GM15510 (cell line): ENCODE results near the gene IRAG1.

Source experiments
- POLR2A ChIP-seq: IDR thresholded peaks from 3 replicates; pipeline ENCODE4 v1.6.1; 2011; ENCODE audit warnings: borderline replicate concordance; ENCODE audit not compliant: insufficient read length; ENCODE audit errors: extremely low read depth

The IRAG1 gene

DNA sequence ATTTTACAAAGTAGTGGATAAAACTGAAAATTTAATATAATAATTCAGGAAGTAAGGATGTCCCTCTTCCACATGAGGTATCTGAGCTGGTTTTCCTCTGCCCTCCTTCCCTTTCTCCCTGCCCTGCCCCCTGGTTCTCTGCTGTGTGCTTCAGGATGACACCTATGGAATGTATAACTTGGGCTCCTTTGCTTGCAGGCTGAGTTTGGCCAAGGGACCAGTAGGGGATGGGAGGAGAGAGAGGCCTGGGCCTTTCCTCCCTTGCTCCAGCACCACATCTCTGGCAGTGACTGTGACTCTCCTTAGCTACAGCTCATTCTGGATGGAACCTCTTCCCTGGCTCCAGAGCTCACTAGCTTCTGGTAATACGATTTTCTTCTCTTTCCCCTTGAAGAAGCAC lies 10.1 kb downstream of the IRAG1 start:
- no peak for TF ChIP-seq POLR2A

- no peak for TF ChIP-seq POLR2A
These were observed 12.5 kb downstream of the IRAG1 start for GRCh38 chr11:10680956-10681487.

- no peak for TF ChIP-seq POLR2A
These were observed 13.9 kb downstream of the IRAG1 start for GRCh38 chr11:10679644-10680043.

- TF ChIP-seq POLR2A: no peak
These were observed 15.5 kb downstream of the IRAG1 start for GRCh38 chr11:10678101-10678500.

DNA sequence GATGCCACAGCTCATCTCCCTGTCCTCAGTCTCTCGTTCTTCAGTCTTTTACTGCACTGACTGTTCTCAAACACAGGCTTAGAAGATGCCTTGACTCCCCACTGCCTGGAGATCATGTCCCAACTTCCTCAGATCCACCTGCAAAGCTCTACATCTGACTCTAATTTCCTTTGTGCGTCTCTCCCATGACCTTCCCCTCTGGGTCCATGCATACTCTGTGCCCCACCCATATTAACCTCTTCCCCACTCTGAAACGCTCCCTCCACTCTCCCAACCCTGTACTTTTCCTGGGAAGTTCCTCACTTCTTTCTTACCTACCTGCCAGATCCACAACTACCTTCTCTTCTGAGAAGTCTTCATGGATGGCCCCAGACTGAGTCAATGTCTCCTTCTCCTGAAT lies 16.6 kb downstream of the IRAG1 start:
- no peak for TF ChIP-seq POLR2A

- no peak for TF ChIP-seq POLR2A
These were observed 18.6 kb downstream of the IRAG1 start for GRCh38 chr11:10674911-10675440.

DNA sequence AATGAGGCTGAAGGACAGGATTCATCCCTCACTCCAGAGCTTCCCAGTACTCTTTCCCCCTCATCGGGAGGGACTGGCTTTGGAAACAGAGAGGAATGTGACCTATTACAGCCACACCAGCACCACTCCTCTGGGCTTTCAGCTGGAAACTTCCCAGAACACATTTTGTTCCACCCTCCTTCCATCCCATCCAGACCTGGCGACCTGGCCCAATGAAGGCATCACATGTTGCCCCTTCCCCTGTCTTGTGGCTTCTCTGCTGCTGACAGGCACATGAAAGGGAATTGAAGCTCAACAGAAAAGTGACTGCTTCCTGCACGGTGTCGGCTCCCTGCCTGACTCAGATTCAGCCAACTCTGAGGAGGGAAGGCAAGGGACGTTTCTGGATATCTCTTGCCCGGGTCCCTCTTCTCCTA lies 19.1 kb downstream of the IRAG1 start:
- no peak for TF ChIP-seq POLR2A

- no peak for TF ChIP-seq POLR2A
These were observed 20.0 kb downstream of the IRAG1 start for GRCh38 chr11:10673501-10674062.

DNA sequence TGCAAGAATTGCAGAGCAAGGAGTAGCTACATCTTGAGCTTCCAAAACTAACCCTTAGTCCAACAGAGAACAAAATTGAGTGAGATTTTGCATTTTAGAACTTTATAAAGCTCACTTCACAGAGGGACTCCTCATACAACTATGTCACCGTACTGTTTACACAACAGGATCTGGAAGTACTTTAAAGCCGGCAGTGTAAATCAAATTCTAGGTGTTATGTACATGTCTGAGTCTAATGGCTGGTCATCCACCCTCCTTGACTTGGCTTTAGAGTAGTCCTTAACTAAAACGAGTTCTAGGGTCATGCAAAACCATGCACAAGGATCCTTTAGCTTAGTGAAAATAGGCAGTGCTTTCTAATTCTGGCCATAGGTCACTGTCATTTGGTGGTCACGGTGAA lies 23.5 kb downstream of the IRAG1 start:
- no peak for TF ChIP-seq POLR2A

- no peak for TF ChIP-seq POLR2A
These were observed 24.1 kb downstream of the IRAG1 start for GRCh38 chr11:10669258-10670033.

- no peak for TF ChIP-seq POLR2A
These were observed 26.1 kb downstream of the IRAG1 start for GRCh38 chr11:10667521-10667885.

GRCh38 chr11:10666556-10667520 lies 26.7 kb downstream of the IRAG1 start:
- no peak for TF ChIP-seq POLR2A

GRCh38 chr11:10664496-10664895 lies 29.1 kb downstream of the IRAG1 start:
- no peak for TF ChIP-seq POLR2A

GRCh38 chr11:10663990-10664389 lies 29.6 kb downstream of the IRAG1 start:
- no peak for TF ChIP-seq POLR2A

GRCh38 chr11:10663365-10663764 lies 30.2 kb downstream of the IRAG1 start:
- TF ChIP-seq POLR2A: no peak
